HTR-8/SVneo (cell line): ENCODE data around the gene NEXMIF.
"Not testable (repeated sequence)": the region's sequence is repeated elsewhere in the genome, so short reads cannot be mapped to it uniquely, and the experiment has no call there.

Experiments used
- DNase-seq: peaks from one replicate; pipeline ENCODE4 v3.0.0; 2011; ENCODE audit warnings: low spot score, mixed read lengths; ENCODE audit not compliant: insufficient read length
- FAIRE-seq: peaks from 2 replicates; lab custom pipeline; 2011; peaks lifted over from hg19 to GRCh38; lab: Jason Lieb, UNC

The NEXMIF gene

GRCh38 chrX:74800062-74800461 is 125.2 kb downstream of the NEXMIF start:
- DNase-seq (no peak), FAIRE-seq (no peak)

GRCh38 chrX:74797338-74797887 is 127.8 kb downstream of the NEXMIF start:
- FAIRE-seq (no peak), DNase-seq (no peak)

- FAIRE-seq = no peak
- no peak for DNase-seq
Measured at GRCh38 chrX:74788545-74789086, 136.6 kb downstream of the NEXMIF start.

GRCh38 chrX:74784629-74785028 is 140.6 kb downstream of the NEXMIF start:
- DNase-seq (no peak), FAIRE-seq (no peak)

GRCh38 chrX:74781507-74782034 is 143.7 kb downstream of the NEXMIF start:
- FAIRE-seq = no peak

GRCh38 chrX:74779175-74779574 is 146.1 kb downstream of the NEXMIF start:
- no peak for FAIRE-seq

More at GRCh38 chrX:74781507-74782034, 143.7 kb downstream of the NEXMIF start:
- DNase-seq = no peak

GRCh38 chrX:74774988-74775387 is 150.3 kb downstream of the NEXMIF start:
- DNase-seq (no peak), FAIRE-seq (no peak)

More at GRCh38 chrX:74779175-74779574, 146.1 kb downstream of the NEXMIF start:
- no peak for DNase-seq

GRCh38 chrX:74736450-74736849 is 188.8 kb downstream of the NEXMIF start:
- FAIRE-seq = no peak
- no peak for DNase-seq

GRCh38 chrX:74705269-74705668 is 220.0 kb downstream of the NEXMIF start:
- FAIRE-seq (no peak), DNase-seq (no peak)

- FAIRE-seq, DNase-seq: not testable (repeated sequence)
Measured at GRCh38 chrX:74701343-74701742, 223.9 kb downstream of the NEXMIF start.

GRCh38 chrX:74684466-74684865 is 240.8 kb downstream of the NEXMIF start:
- DNase-seq = no peak
- no peak for FAIRE-seq
